ENCODE measurements around the gene TSPAN9. TPM values are rescaled to one million over a fixed set of nuclear protein-coding genes. Genes with fewer than 3 reads are reported as not detected.

The TSPAN9 gene
- total RNA-seq, 2 experiments from 2014 or later, result 0.07 TPM; not detected in 1

DNA sequence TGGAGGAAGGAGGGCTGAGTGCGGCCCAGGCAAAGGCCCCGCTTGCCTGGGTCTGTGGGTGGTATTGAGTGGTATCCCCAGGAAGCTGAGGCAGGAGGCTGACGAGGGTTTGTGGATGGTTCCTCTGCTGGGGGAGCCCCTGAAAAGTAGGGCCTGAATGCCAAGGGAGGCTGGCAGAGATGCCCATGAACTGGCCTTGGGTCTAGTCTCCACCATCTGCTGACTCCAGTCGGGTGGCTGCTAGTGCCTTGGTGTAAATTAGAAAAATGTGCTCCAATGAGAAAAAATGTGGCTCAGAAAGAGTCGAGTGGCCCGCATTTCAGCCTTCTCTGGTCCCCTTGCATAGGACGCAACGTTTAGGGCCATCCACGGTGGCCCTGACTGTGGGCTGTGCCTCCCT, 232.6 kb downstream of the TSPAN9 start:
- ATAC-seq, result no peak
- Mint-ChIP-seq H3K4me3 (no peak overlapping the region), H3K4me1 (ENCODE audit: low read depth) (no peaks in the 10 kb centered on the region), H3K36me3 (ENCODE audit: low read depth) (no peaks in the 10 kb centered on the region), H3K27ac (no peak overlapping the region), H3K27me3 (peaks cover 6% of the 10 kb centered on the region), H3K9me3 (no peaks in the 10 kb centered on the region)
- ChIA-PET POLR2A (no interaction called here), CTCF (no interaction called here)
- TF ChIP-seq, protein P1, sequence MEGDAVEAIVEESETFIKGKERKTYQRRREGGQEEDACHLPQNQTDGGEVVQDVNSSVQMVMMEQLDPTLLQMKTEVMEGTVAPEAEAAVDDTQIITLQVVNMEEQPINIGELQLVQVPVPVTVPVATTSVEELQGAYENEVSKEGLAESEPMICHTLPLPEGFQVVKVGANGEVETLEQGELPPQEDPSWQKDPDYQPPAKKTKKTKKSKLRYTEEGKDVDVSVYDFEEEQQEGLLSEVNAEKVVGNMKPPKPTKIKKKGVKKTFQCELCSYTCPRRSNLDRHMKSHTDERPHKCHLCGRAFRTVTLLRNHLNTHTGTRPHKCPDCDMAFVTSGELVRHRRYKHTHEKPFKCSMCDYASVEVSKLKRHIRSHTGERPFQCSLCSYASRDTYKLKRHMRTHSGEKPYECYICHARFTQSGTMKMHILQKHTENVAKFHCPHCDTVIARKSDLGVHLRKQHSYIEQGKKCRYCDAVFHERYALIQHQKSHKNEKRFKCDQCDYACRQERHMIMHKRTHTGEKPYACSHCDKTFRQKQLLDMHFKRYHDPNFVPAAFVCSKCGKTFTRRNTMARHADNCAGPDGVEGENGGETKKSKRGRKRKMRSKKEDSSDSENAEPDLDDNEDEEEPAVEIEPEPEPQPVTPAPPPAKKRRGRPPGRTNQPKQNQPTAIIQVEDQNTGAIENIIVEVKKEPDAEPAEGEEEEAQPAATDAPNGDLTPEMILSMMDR (IDR thresholded peaks at IDR 0.05), result no peak
- DNase-seq, result no peak
- intact Hi-C loops (cut with micrococcal nuclease), result no loop called here

DNA sequence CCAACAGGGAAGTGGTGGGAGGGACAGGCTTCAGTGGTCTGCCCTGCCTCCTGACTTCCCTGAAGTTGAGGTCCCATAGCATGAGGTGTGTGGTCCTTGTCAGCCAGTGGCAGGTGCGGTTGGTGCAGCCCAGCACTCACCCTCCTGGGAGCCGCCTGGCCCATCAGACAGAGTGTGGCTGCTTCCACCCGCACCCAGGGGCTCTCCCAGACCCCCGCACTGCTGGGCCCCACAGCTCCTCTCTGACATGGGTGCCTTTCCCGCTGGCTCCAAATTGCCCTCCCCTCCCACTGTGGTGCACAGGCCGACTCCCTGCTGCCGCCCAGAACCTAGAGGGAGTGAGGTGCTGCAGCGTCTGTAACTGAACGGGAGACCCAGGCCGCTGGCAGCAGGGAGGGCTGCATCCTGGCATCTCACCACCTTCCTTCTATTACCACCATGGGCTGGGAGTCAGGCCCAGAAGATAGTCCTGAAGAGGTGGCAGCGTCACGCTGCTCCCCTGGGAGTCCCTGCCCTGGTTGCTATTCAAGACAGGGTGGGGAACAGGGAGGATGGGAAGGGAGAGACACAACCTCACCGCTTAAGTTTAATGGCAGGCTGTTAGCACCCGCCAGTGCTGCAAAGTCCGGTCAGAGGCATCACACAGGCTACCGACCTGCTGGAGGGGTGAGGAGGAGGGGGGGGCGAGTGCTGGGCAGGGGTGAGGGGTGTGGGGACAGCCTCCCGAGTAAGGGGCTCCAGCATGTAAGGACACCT, 233.3 kb downstream of the TSPAN9 start:
- ChIA-PET POLR2A (no interaction called here), CTCF (interaction anchor here (8.0 kb wide), 1 partner anchor 10 kb away, joined by 70 read pairs; no protein-coding TSS in a partner anchor)
- Mint-ChIP-seq H3K36me3 (ENCODE audit: low read depth) (no peaks in the 10 kb centered on the region), H3K27ac (no peak overlapping the region), H3K4me1 (ENCODE audit: low read depth) (no peaks in the 10 kb centered on the region), H3K4me3 (no peak overlapping the region), H3K27me3 (peaks cover 6% of the 10 kb centered on the region), H3K9me3 (no peaks in the 10 kb centered on the region)
- ATAC-seq, result no peak
- intact Hi-C loops (cut with micrococcal nuclease), result no loop called here
- TF ChIP-seq, protein P1 (IDR thresholded peaks at IDR 0.05), result no peak
- no peak for DNase-seq

DNA sequence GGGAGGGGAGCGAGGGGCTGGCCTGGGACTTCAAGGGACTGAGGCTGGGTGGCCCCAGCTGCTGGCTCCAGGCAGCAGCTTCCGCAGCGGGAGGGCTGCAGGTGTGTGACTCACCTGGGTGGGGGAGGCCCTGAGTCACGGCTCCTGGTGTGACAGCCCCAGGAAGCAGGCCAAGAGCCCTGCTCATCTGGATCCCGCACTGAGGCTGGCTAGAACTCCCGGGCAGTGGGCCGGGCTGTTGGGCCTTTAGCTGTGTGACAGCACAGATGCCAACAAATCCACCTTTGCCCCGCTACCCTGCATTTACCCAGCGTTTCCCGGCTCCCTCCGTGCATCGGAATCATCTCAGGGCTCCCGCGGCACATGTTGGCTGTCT, 233.8 kb downstream of the TSPAN9 start:
- Mint-ChIP-seq H3K27me3 (peaks cover 6% of the 10 kb centered on the region), H3K4me1 (ENCODE audit: low read depth) (no peaks in the 10 kb centered on the region), H3K36me3 (ENCODE audit: low read depth) (no peaks in the 10 kb centered on the region), H3K4me3 (no peak overlapping the region), H3K9me3 (no peaks in the 10 kb centered on the region), H3K27ac (no peak overlapping the region)
- intact Hi-C loops (cut with micrococcal nuclease), result no loop called here
- POLR2A ChIA-PET, result no interaction called here
- DNase-seq (no peak), ATAC-seq (no peak)
- CTCF ChIA-PET, result interaction anchor here (8.0 kb wide), 1 partner anchor 11 kb away, joined by 70 read pairs; no protein-coding TSS in a partner anchor
- TF ChIP-seq, protein P1 (IDR thresholded peaks at IDR 0.05), result no peak

DNA sequence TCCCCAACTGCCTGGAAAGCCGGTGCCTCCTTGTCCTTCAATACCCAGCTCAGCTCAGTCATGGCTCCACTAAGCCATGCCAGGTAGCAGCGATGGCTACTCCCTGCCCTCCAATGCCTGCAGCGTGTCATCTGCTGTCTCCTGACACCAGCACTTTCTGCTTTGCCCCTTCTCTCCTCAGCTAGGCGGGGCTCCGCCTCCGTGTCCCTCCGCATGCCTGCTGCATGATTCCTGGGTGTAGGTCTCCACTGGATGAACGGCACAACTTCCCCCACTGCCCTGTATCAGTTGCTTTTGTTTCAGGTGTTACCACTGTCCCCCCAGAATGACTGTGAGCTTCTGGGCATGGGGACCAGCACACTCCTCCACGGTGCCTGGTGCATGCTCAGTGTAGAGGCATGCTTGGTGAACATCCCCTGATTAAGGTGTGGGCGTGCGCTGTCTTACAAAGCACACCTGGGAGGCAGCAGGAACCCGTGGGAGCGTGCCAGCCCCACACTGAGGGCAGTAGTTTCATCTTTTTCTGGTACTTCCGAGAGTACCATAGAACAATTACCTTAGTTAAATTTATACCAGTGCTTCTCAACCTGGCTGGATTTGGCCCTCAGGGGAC, 234.4 kb downstream of the TSPAN9 start:
- no peaks in the 10 kb centered on the region for H3K9me3 Mint-ChIP-seq

More for the DNA sequence above, 234.4 kb downstream of the TSPAN9 start:
- ATAC-seq (no peak), DNase-seq (no peak)
- no peak overlapping the region for H3K4me3 Mint-ChIP-seq
- intact Hi-C loops (cut with micrococcal nuclease), result no loop called here
- POLR2A ChIA-PET, result no interaction called here
- H3K27me3 Mint-ChIP-seq, result peaks cover 6% of the 10 kb centered on the region
- H3K27ac Mint-ChIP-seq, result no peak overlapping the region
- CTCF ChIA-PET, result interaction anchor here (8.0 kb wide), 1 partner anchor 12 kb away, joined by 70 read pairs; no protein-coding TSS in a partner anchor
- TF ChIP-seq, protein P1 (IDR thresholded peaks at IDR 0.05), result no peak
- H3K36me3 Mint-ChIP-seq (ENCODE audit: low read depth), result no peaks in the 10 kb centered on the region
- no peaks in the 10 kb centered on the region for H3K4me1 Mint-ChIP-seq (ENCODE audit: low read depth)
